ENCODE data around the gene GLG1. TPM values are rescaled to one million over a fixed set of nuclear protein-coding genes. Genes with fewer than 3 reads are reported as not detected.

The GLG1 gene
- polyA plus RNA-seq, 2 of the 4 experiments (the other 2 are of a cell fraction): 51.9 to 90.6 TPM

DNA sequence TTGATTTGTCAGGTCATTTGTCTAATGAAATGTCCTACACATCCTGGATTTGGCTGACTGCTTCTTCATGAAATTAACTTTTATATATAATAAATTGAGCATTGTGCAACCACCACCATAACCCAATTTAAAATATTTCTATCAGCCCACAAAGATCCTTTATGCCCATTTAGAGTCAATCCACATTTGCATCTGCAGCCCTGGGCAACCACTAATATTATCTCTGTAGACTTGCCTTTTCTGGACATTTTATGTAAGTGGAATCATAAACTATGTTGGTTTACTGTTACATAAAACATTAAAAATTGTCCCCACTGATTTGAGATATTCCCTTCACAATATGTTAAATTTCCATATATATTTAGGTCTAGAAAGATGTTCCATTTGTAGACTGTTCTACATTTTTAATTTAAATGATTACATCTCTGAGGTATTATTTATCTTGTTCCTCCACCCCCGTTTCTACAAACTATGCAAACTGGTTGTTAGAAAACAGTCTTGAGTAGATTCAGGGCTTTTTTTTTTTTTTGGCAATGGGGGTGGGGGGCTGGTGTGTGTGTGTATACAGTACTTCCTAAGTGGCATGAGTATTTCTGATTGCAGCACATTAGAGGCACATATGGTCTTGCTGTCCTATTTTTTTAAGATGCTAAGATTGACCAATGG lies 43.1 kb upstream of the GLG1 start:
- Histone ChIP-seq H3K9me3 (no peaks in the 10 kb centered on the region), H3K4me3 (no peak overlapping the region), H3K4me2 (no peak overlapping the region), H3K27ac (no peak overlapping the region), H3K4me1 (no peaks in the 10 kb centered on the region)
- no peak for FAIRE-seq
- no peak for TF ChIP-seq POLR2AphosphoS2 (conservative IDR thresholded peaks at IDR 0.05; ENCODE audit: low read length)
- TF ChIP-seq FOSL2 (IDR thresholded peaks at IDR 0.05): no peak
- no peak for TF ChIP-seq FOSL2 (CRISPR knock-in tag; IDR thresholded peaks at IDR 0.05)
- no peak for TF ChIP-seq KDM1A (IDR thresholded peaks at IDR 0.05; ENCODE audit: low read depth)
- no peak for TF ChIP-seq SMC3 (IDR thresholded peaks at IDR 0.05)
- TF ChIP-seq MAFK (IDR thresholded peaks at IDR 0.05; ENCODE audit: partially characterized antibody): no peak
- DNase-seq (ENCODE audit: low read depth in 1 of 2, low spot score in 1 of 2): no peak
- ChIA-PET CTCF (interaction anchor here (0.6 to 3.2 kb wide), 9 partner anchors 13 to 895 kb away, joined by 3 to 14 read pairs (median 3); no protein-coding TSS in a partner anchor), POLR2A (no interaction called here)
- ATAC-seq: no peak
- 82% methylated on average over 1 of the region's 1 CpG for WGBS (ENCODE audit: missing lambda C conversion rate)

- ATAC-seq (no peak), DNase-seq (ENCODE audit: low read depth in 1 of 2, low spot score in 1 of 2) (no peak), FAIRE-seq (no peak)
- POLR2A ChIA-PET: no interaction called here
- H3K4me2 ChIP-seq: no peak overlapping the region
- 93% methylated on average over 8 of the region's 8 CpGs for WGBS (ENCODE audit: missing lambda C conversion rate)
- H3K4me3 ChIP-seq: no peak overlapping the region
- TF ChIP-seq RFX5 (IDR thresholded peaks at IDR 0.05) (no peak), MAX (IDR thresholded peaks at IDR 0.05) (no peak), CEBPB (IDR thresholded peaks at IDR 0.05) (peak; percentile 22 to 25; a peak in 2 of 4 replicates)
- no peaks in the 10 kb centered on the region for H3K4me1 ChIP-seq
- CTCF ChIA-PET: interaction anchor here (1.4 to 2.4 kb wide), 3 partner anchors 10 to 19 kb away, joined by 3 to 13 read pairs (median 4); no protein-coding TSS in a partner anchor
- H3K9me3 ChIP-seq: no peaks in the 10 kb centered on the region
- no peak overlapping the region for H3K27ac ChIP-seq
Observed at GRCh38 chr16:74641969-74642368, 35.1 kb upstream of the GLG1 start.

GRCh38 chr16:74637742-74638453 lies 31.0 kb upstream of the GLG1 start:
- no peak overlapping the region for H3K4me2 ChIP-seq
- H3K4me3 ChIP-seq: no peak overlapping the region
- FAIRE-seq (no peak), ATAC-seq (no peak), DNase-seq (ENCODE audit: low read depth in 1 of 2, low spot score in 1 of 2) (no peak)
- H3K9me3 ChIP-seq: no peaks in the 10 kb centered on the region
- H3K4me1 ChIP-seq: no peaks in the 10 kb centered on the region
- WGBS (ENCODE audit: missing lambda C conversion rate): 79% methylated on average over 7 of the region's 7 CpGs
- TF ChIP-seq GATA3 (IDR thresholded peaks at IDR 0.05; ENCODE audit: borderline replicate concordance): no peak
- ChIA-PET CTCF (interaction anchor here (0.8 to 2.7 kb wide), 6 partner anchors 10 to 225 kb away, joined by 3 to 8 read pairs (median 4); no protein-coding TSS in a partner anchor), POLR2A (no interaction called here)
- no peak overlapping the region for H3K27ac ChIP-seq

GRCh38 chr16:74635303-74635702 lies 28.4 kb upstream of the GLG1 start:
- no peak overlapping the region for H3K4me3 ChIP-seq
- WGBS (ENCODE audit: missing lambda C conversion rate): 89% methylated on average over 5 of the region's 5 CpGs
- TF ChIP-seq, protein P1, sequence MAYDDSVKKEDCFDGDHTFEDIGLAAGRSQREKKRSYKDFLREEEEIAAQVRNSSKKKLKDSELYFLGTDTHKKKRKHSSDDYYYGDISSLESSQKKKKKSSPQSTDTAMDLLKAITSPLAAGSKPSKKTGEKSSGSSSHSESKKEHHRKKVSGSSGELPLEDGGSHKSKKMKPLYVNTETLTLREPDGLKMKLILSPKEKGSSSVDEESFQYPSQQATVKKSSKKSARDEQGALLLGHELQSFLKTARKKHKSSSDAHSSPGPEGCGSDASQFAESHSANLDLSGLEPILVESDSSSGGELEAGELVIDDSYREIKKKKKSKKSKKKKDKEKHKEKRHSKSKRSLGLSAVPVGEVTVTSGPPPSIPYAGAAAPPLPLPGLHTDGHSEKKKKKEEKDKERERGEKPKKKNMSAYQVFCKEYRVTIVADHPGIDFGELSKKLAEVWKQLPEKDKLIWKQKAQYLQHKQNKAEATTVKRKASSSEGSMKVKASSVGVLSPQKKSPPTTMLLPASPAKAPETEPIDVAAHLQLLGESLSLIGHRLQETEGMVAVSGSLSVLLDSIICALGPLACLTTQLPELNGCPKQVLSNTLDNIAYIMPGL (CRISPR knock-in tag; IDR thresholded peaks at IDR 0.05; ENCODE audit: borderline replicate concordance): no peak
- TF ChIP-seq KDM1A (IDR thresholded peaks at IDR 0.05; ENCODE audit: low read depth): no peak
- no peak for TF ChIP-seq CBX2 (IDR thresholded peaks at IDR 0.05; ENCODE audit: borderline replicate concordance, low read depth)
- TF ChIP-seq EHMT2 (IDR thresholded peaks at IDR 0.05; ENCODE audit: low read depth): no peak
- TF ChIP-seq, protein P2, sequence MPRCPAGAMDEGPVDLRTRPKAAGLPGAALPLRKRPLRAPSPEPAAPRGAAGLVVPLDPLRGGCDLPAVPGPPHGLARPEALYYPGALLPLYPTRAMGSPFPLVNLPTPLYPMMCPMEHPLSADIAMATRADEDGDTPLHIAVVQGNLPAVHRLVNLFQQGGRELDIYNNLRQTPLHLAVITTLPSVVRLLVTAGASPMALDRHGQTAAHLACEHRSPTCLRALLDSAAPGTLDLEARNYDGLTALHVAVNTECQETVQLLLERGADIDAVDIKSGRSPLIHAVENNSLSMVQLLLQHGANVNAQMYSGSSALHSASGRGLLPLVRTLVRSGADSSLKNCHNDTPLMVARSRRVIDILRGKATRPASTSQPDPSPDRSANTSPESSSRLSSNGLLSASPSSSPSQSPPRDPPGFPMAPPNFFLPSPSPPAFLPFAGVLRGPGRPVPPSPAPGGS (IDR thresholded peaks at IDR 0.05): no peak
- no peak for TF ChIP-seq NR3C1 (IDR thresholded peaks at IDR 0.05)
- no peak for TF ChIP-seq HOXA7 (CRISPR knock-in tag; IDR thresholded peaks at IDR 0.05)
- no peak for TF ChIP-seq FOSL2 (IDR thresholded peaks at IDR 0.05)
- no peak for TF ChIP-seq FOSL2 (CRISPR knock-in tag; IDR thresholded peaks at IDR 0.05)
- no peak for TF ChIP-seq CEBPB (IDR thresholded peaks at IDR 0.05)
- ChIA-PET POLR2A (no interaction called here), CTCF (interaction anchor here (1.2 to 5.7 kb wide), 3 partner anchors 11 to 22 kb away, joined by 6 to 31 read pairs (median 8); no protein-coding TSS in a partner anchor)
- H3K27ac ChIP-seq: no peak overlapping the region
- DNase-seq (ENCODE audit: low read depth in 1 of 2, low spot score in 1 of 2) (no peak), ATAC-seq (no peak), FAIRE-seq (no peak)
- H3K4me2 ChIP-seq: no peak overlapping the region
- H3K9me3 ChIP-seq: no peaks in the 10 kb centered on the region
- no peaks in the 10 kb centered on the region for H3K4me1 ChIP-seq

Measured in A549 (cell line).